Erythroblast (primary cell): Measurements from ENCODE around the gene PDXP.

Source experiments
- GATA1 ChIP-seq: IDR thresholded peaks from 2 replicates; pipeline ENCODE4 v1.6.1; 2011; ENCODE audit warnings: low read depth, mild to moderate bottlenecking, control low read depth, low read length, moderate library complexity
- POLR2A ChIP-seq: IDR thresholded peaks from 2 replicates; pipeline ENCODE4 v1.6.1; 2011; ENCODE audit warnings: mild to moderate bottlenecking, low read length

- no peak for TF ChIP-seq POLR2A
- no peak for TF ChIP-seq GATA1
These were observed 13.8 kb downstream of the PDXP start for GRCh38 chr22:37672206-37672919.
